COLO668 (cell line): ENCODE results near the gene PPP2R5B.

Experiments used
- DNase-seq: peaks from one replicate; lab custom pipeline; 2025; ENCODE audit not compliant: unreplicated experiment; lab: John Stamatoyannopoulos, UW

PPP2R5B gene

GRCh38 chr11:64888729-64889511, 35.6 kb upstream of the PPP2R5B start:
- DNase-seq = no peak

- no peak for DNase-seq
Measured at GRCh38 chr11:64890522-64890939, 34.0 kb upstream of the PPP2R5B start.

- peak; percentile 39 for DNase-seq
Measured at GRCh38 chr11:64891215-64891848, 33.2 kb upstream of the PPP2R5B start.

GRCh38 chr11:64891880-64892279, 32.6 kb upstream of the PPP2R5B start:
- DNase-seq = no peak

GRCh38 chr11:64892411-64892831, 32.1 kb upstream of the PPP2R5B start:
- peak; percentile 55 for DNase-seq

- DNase-seq = peak; percentile 34
Measured at GRCh38 chr11:64892838-64893193, 31.7 kb upstream of the PPP2R5B start.

GRCh38 chr11:64893194-64894069, 31.1 kb upstream of the PPP2R5B start:
- DNase-seq = peak; percentile 91

GRCh38 chr11:64894070-64894811, 30.2 kb upstream of the PPP2R5B start:
- peak; percentile 90 for DNase-seq

- DNase-seq = no peak
Measured at GRCh38 chr11:64894812-64895452, 29.6 kb upstream of the PPP2R5B start.

GRCh38 chr11:64896448-64897022, 28.0 kb upstream of the PPP2R5B start:
- DNase-seq = no peak

GRCh38 chr11:64897381-64898075, 27.0 kb upstream of the PPP2R5B start:
- DNase-seq = no peak

- no peak for DNase-seq
Measured at GRCh38 chr11:64898076-64898445, 26.4 kb upstream of the PPP2R5B start.

GRCh38 chr11:64898541-64898940, 25.9 kb upstream of the PPP2R5B start:
- DNase-seq = no peak

GRCh38 chr11:64900263-64900678, 24.2 kb upstream of the PPP2R5B start:
- DNase-seq = no peak

- DNase-seq = no peak
Measured at GRCh38 chr11:64900774-64901173, 23.7 kb upstream of the PPP2R5B start.

- no peak for DNase-seq
Measured at GRCh38 chr11:64902102-64902900, 22.2 kb upstream of the PPP2R5B start.

- DNase-seq = no peak
Measured at GRCh38 chr11:64903291-64903833, 21.1 kb upstream of the PPP2R5B start.

GRCh38 chr11:64905516-64906313, 18.8 kb upstream of the PPP2R5B start:
- DNase-seq = no peak
